DND-41 (cell line): Measurements from ENCODE around the gene MATN3.

Source experiments
- ATAC-seq: fragments of 200-7000 bp; cut with Tn5 transposase; 3 replicates; pipeline ENCODE4 v1.9.1; 2021; ENCODE audit warnings: low read depth; ENCODE audit not compliant: insufficient read depth
- DNase-seq: peaks from one replicate; pipeline ENCODE4 v3.0.0-alpha.2; 2020
- H2AFZ ChIP-seq: 2 replicates; pipeline ENCODE4 v1.6.0; 2012; ENCODE audit warnings: low read depth, low read length
- H3K27ac ChIP-seq: 2 replicates; pipeline ENCODE4 v1.5.1; 2012; ENCODE audit warnings: low read length, inconsistent platforms
- H3K27me3 ChIP-seq: fragments of 200-600 bp; sonication (generic); 2 replicates; pipeline ENCODE4 v1.6.0; 2012; ENCODE audit warnings: low read length, mild to moderate bottlenecking, inconsistent platforms; ENCODE audit not compliant: insufficient read depth, poor library complexity
- H3K36me3 ChIP-seq: 2 replicates; pipeline ENCODE4 v1.5.1; 2012; ENCODE audit warnings: low read length, inconsistent platforms; ENCODE audit not compliant: insufficient read depth
- H3K4me1 ChIP-seq: 2 replicates; pipeline ENCODE4 v1.5.1; 2012; ENCODE audit warnings: mild to moderate bottlenecking, low read length; ENCODE audit not compliant: insufficient read depth
- H3K4me2 ChIP-seq: 2 replicates; pipeline ENCODE4 v1.6.0; 2012; ENCODE audit warnings: mild to moderate bottlenecking, moderate library complexity, low read length, inconsistent platforms; ENCODE audit not compliant: insufficient read depth
- H3K4me3 ChIP-seq, 2 experiments: fragments of 200-600 bp in 1 of 2; shearing (Covaris generic) in 1 of 2; 2 replicates each; pipeline ENCODE4 v1.5.1; 2012 to 2016; ENCODE audit warnings: inconsistent platforms in 2 of 2, low read length in 2 of 2, mild to moderate bottlenecking in 2 of 2, low read depth in 1 of 2, moderate library complexity in 1 of 2
- H3K79me2 ChIP-seq: 2 replicates; pipeline ENCODE4 v1.6.0; 2012; ENCODE audit warnings: low read length, inconsistent platforms; ENCODE audit not compliant: insufficient read depth
- H3K9ac ChIP-seq: 2 replicates; pipeline ENCODE4 v1.6.0; 2012; ENCODE audit warnings: low read depth, mild to moderate bottlenecking, inconsistent platforms, low read length, moderate library complexity
- H3K9me3 ChIP-seq: 2 replicates; pipeline ENCODE4 v1.5.1; 2012; ENCODE audit warnings: low read length, moderate library complexity, mild to moderate bottlenecking, inconsistent platforms; ENCODE audit not compliant: insufficient read depth, severe bottlenecking
- H4K20me1 ChIP-seq: 2 replicates; pipeline ENCODE4 v1.6.0; 2012; ENCODE audit warnings: low read length; ENCODE audit not compliant: insufficient read depth
- CTCF ChIP-seq: IDR thresholded peaks from 2 replicates; pipeline ENCODE4 v1.5.1; 2012; ENCODE audit warnings: borderline replicate concordance, low read length, moderate library complexity, mild to moderate bottlenecking; ENCODE audit not compliant: poor library complexity, severe bottlenecking; ENCODE audit errors: extremely low read depth
- EZH2 ChIP-seq: IDR thresholded peaks from 3 replicates; pipeline ENCODE4 v1.6.1; 2012; ENCODE audit warnings: borderline replicate concordance, low read depth, mild to moderate bottlenecking, moderate library complexity, low read length, inconsistent platforms; ENCODE audit not compliant: severe bottlenecking

The MATN3 gene

GRCh38 chr2:19987936-19988335 lies 24.5 kb downstream of the MATN3 start:
- DNase-seq, result no peak
- H2AFZ ChIP-seq, result no peak overlapping the region
- ATAC-seq, result no peak
- H3K4me3 ChIP-seq, result no peak overlapping the region
- TF ChIP-seq EZH2 (no peak), CTCF (no peak)
- H3K36me3 ChIP-seq, result no peaks in the 10 kb centered on the region
- H4K20me1 ChIP-seq, result no peaks in the 10 kb centered on the region
- no peaks in the 10 kb centered on the region for H3K4me1 ChIP-seq
- H3K9ac ChIP-seq, result no peak overlapping the region
- H3K27me3 ChIP-seq, result peaks cover 3% of the 10 kb centered on the region
- no peaks in the 10 kb centered on the region for H3K9me3 ChIP-seq
- H3K4me2 ChIP-seq, result no peak overlapping the region
- no peaks in the 10 kb centered on the region for H3K79me2 ChIP-seq
- H3K27ac ChIP-seq, result no peak overlapping the region

GRCh38 chr2:19982268-19982667 lies 30.2 kb downstream of the MATN3 start:
- Histone ChIP-seq H4K20me1 (no peaks in the 10 kb centered on the region), H3K4me1 (no peaks in the 10 kb centered on the region), H3K27me3 (peaks cover 3% of the 10 kb centered on the region), H3K79me2 (no peaks in the 10 kb centered on the region), H3K4me3 (no peak overlapping the region), H3K9me3 (no peaks in the 10 kb centered on the region), H3K4me2 (no peak overlapping the region), H3K9ac (no peak overlapping the region), H3K36me3 (no peaks in the 10 kb centered on the region), H2AFZ (no peak overlapping the region), H3K27ac (no peak overlapping the region)
- ATAC-seq (no peak), DNase-seq (no peak)
- TF ChIP-seq EZH2 (no peak), CTCF (no peak)

- no peaks in the 10 kb centered on the region for H3K4me1 ChIP-seq
- no peak overlapping the region for H3K9ac ChIP-seq
- H3K79me2 ChIP-seq, result no peaks in the 10 kb centered on the region
- no peak overlapping the region for H2AFZ ChIP-seq
- TF ChIP-seq CTCF (no peak), EZH2 (no peak)
- no peak for DNase-seq
- no peak overlapping the region for H3K27ac ChIP-seq
- no peak overlapping the region for H3K4me3 ChIP-seq
- ATAC-seq, result no peak
- no peaks in the 10 kb centered on the region for H4K20me1 ChIP-seq
- H3K9me3 ChIP-seq, result no peaks in the 10 kb centered on the region
- no peak overlapping the region for H3K4me2 ChIP-seq
- no peaks in the 10 kb centered on the region for H3K36me3 ChIP-seq
- peaks cover 3% of the 10 kb centered on the region for H3K27me3 ChIP-seq
Observed at GRCh38 chr2:19979932-19980331, 32.5 kb downstream of the MATN3 start.

- Histone ChIP-seq H4K20me1 (no peaks in the 10 kb centered on the region), H3K79me2 (no peaks in the 10 kb centered on the region), H3K4me1 (no peaks in the 10 kb centered on the region), H3K9me3 (no peaks in the 10 kb centered on the region), H3K9ac (no peak overlapping the region), H3K27ac (no peak overlapping the region), H3K4me3 (no peak overlapping the region), H2AFZ (no peak overlapping the region), H3K36me3 (no peaks in the 10 kb centered on the region), H3K27me3 (no peaks in the 10 kb centered on the region), H3K4me2 (no peak overlapping the region)
- ATAC-seq (no peak), DNase-seq (no peak)
- TF ChIP-seq EZH2 (no peak), CTCF (no peak)
Observed at GRCh38 chr2:19973466-19973865, 39.0 kb downstream of the MATN3 start.
